Measurements from ENCODE around the gene ZFYVE28.

The ZFYVE28 gene

DNA sequence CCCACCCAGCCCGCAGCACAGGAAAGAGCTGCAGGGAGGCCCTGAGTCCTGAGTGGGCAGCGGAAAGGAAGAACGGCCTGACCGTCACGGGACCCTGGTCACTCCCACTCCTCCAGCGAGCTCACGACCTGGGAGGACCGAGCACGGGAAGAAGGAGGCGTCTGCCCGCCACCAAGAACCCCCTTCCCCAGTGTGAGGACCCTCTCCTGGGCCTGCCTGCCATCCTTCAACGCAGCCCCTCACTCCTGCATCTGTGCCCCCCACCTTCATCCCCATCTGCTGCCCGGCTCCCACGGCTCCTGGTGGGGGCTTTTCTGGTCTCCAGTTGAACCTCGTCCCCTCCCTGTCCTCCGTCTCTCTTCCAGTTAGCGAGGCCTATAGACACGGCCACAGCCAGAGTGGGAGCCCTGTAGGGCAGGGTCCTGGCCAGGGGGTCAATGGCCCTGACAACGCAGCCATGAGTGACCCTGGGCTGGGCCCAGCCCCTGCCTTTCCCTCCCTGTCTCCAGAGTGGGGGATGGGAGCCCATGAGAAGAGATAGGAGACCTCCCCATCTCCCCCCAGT is 115.2 kb downstream of the ZFYVE28 start:
- H3K4me1 Mint-ChIP-seq (ENCODE audit: low read depth), result peaks cover 5% of the 10 kb centered on the region
- no peak overlapping the region for H3K4me3 Mint-ChIP-seq
- H3K27ac Mint-ChIP-seq, result no peak overlapping the region
- peaks cover 9% of the 10 kb centered on the region for H3K36me3 Mint-ChIP-seq
- peaks cover 10% of the 10 kb centered on the region for H3K9me3 Mint-ChIP-seq (ENCODE audit: low read depth)
- H3K27me3 Mint-ChIP-seq, result no peaks in the 10 kb centered on the region

DNA sequence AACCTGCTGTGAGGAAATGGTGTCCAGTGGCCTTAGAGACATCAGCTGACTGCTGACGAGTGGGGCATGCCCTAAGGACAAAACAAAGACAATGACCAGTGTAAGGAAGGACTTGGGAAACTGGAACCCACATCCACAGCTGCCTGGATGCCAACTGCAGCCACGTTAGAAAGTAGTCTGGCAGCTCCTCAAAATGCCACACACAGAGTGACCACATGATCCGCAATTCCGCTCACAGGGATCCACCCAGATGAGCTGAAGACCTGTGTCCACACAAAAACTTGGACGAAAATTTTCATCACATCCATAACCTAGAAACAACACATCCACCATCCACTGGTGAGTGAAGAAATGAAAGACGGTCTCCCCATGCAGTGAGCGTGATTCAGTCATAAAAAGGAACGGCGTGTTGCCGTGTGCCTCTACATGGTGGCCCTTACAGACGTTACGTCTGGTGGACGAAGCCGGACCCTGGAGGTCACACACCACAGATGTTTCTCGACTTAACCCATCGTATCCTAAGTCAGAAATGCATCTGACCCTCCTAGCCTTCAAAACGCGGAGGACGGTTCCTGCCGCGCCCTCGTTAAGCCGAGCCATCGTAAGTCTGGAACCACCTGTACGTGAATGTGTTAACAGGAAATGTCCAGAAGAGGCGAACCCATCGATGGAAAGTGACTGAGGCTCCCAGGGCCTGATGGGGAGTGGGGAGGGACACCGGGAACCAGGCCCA is 115.9 kb downstream of the ZFYVE28 start:
- Mint-ChIP-seq H3K4me3 (no peak overlapping the region), H3K4me1 (ENCODE audit: low read depth) (peaks cover 12% of the 10 kb centered on the region), H3K27me3 (no peaks in the 10 kb centered on the region), H3K36me3 (peaks cover 4% of the 10 kb centered on the region), H3K27ac (no peak overlapping the region), H3K9me3 (ENCODE audit: low read depth) (peaks cover 10% of the 10 kb centered on the region)

DNA sequence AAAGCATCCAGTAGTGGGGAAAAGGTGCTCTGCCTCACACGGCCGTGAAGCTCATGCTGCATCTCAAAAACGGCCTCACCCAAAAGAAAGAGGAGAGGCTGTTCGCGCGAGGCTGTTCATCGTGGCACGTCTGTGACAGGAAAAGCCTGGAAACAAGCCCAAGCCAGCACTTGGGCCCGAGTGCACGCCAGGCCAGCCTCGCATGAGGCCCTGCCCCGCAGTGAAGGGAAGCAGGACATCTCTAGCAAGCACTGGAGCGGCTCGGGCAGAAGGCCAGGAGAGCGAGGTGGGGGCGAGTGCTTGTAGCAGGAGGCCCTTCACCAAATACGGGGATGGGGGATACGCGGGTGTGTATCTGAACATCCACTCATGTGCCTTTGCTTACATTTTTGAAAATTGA is 116.6 kb downstream of the ZFYVE28 start:
- H3K4me3 Mint-ChIP-seq, result no peak overlapping the region
- peaks cover 5% of the 10 kb centered on the region for H3K9me3 Mint-ChIP-seq (ENCODE audit: low read depth)
- H3K27ac Mint-ChIP-seq, result no peak overlapping the region
- no peaks in the 10 kb centered on the region for H3K27me3 Mint-ChIP-seq
- peaks cover 2% of the 10 kb centered on the region for H3K36me3 Mint-ChIP-seq
- peaks cover 17% of the 10 kb centered on the region for H3K4me1 Mint-ChIP-seq (ENCODE audit: low read depth)

DNA sequence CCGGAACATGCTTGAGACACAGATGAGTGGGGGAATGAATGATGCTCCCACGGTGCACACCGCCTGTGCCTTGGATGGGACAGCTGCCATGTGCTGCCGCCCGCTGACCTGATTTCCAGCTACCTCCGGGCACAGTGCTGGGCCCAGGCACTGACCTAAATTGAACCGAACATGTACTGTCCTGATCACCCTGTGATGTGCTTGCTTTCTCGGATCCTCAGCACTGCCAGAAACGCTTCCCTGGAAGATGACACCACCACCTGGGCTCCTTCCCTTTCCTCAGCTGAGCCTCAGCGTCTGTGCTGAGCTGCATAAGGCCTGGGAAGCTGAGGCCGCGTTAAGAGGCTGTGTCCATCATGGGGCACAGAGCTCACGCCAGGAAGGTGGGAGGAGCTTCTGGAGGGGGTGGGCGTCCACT is 117.2 kb downstream of the ZFYVE28 start:
- Mint-ChIP-seq H3K36me3 (no peaks in the 10 kb centered on the region), H3K27ac (no peak overlapping the region), H3K27me3 (no peaks in the 10 kb centered on the region), H3K4me1 (ENCODE audit: low read depth) (peaks cover 20% of the 10 kb centered on the region), H3K9me3 (ENCODE audit: low read depth) (no peaks in the 10 kb centered on the region), H3K4me3 (no peak overlapping the region)

DNA sequence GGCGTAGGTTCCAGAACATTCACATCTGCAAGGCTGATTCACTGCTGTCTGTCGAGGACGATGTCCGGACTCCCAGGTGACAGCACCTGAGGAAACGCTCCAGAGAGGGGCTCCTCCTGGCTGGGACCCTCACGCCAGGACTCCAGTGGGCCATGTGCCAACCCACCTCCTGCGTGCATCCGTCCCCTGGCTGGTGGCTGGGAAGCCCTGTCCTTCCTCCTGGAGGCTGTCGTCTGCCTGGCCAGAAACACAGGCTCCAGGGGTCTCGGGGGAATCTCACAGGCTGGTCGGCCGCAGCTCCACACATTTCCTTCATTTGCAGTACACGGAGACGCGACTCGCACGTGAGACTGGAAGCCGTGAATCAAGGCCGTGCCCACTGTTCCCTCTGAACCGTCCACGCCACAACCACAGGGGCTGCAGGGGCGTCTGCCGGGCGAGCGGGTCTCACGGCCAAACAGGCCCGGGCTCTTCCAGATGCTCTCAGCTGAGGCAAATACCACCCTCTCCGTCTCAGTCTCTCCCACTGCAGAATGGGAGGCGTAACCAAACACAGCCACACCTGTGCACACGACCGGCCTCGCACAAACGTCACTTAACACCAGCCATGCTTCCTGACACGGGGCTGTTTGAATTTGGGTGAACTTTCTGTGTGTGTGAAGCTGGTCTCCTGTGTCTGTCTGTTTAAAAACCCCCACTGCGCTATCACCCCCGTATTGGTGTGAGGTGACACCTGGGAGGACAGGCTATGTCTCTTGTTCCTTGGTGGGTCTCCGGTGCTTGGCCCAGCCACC is 117.8 kb downstream of the ZFYVE28 start:
- Mint-ChIP-seq H3K36me3 (no peaks in the 10 kb centered on the region), H3K27ac (no peak overlapping the region)

DNA sequence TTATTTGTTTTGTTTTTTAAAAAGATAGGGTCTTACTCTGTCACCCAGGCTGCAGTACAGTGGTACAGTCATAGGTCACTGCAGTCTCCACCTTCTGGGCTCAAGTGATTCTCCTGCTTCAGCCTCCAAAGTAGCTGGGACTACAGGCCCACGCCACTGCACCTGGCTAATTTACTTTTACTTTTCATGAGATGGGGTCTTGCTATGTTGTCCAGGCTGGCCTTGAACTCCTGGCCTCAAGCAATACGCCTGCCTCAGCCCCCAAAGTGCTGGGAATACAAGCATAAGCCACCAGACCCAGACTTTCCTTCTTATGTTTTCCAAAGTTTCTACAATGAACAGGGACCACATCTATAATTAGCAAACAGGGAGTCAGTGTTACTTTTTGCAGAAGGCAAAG is 118.7 kb downstream of the ZFYVE28 start:
- Mint-ChIP-seq H3K4me3 (no peak overlapping the region), H3K4me1 (ENCODE audit: low read depth) (peaks cover 34% of the 10 kb centered on the region), H3K9me3 (ENCODE audit: low read depth) (no peaks in the 10 kb centered on the region), H3K27me3 (no peaks in the 10 kb centered on the region), H3K27ac (no peak overlapping the region), H3K36me3 (no peaks in the 10 kb centered on the region)

More for the DNA sequence above, 117.8 kb downstream of the ZFYVE28 start:
- Mint-ChIP-seq H3K4me3 (no peak overlapping the region), H3K9me3 (ENCODE audit: low read depth) (no peaks in the 10 kb centered on the region), H3K4me1 (ENCODE audit: low read depth) (peaks cover 26% of the 10 kb centered on the region), H3K27me3 (no peaks in the 10 kb centered on the region)

DNA sequence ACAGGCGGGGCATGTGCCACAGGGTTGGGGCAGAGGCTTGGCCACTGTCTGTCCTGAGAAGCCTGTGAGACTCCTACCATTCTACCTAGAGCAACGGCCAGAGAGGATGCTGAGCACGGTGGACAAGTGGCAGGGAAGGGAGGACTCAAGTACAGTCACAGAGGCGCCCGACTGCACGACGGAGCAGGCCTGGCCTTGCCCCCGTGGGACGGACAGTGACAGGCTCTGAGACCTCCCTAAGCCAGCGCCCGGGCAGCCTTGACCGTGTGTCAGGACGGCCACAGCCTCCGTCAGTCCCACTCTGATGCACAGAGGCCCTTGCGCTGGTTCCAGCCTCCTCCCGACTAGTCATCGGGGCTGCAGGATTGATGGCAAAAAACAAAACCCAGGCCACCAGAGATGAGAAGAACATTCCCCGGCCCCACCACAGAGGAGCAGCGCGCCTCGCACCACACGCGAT is 119.9 kb downstream of the ZFYVE28 start:
- H3K36me3 Mint-ChIP-seq, result peaks cover 2% of the 10 kb centered on the region

DNA sequence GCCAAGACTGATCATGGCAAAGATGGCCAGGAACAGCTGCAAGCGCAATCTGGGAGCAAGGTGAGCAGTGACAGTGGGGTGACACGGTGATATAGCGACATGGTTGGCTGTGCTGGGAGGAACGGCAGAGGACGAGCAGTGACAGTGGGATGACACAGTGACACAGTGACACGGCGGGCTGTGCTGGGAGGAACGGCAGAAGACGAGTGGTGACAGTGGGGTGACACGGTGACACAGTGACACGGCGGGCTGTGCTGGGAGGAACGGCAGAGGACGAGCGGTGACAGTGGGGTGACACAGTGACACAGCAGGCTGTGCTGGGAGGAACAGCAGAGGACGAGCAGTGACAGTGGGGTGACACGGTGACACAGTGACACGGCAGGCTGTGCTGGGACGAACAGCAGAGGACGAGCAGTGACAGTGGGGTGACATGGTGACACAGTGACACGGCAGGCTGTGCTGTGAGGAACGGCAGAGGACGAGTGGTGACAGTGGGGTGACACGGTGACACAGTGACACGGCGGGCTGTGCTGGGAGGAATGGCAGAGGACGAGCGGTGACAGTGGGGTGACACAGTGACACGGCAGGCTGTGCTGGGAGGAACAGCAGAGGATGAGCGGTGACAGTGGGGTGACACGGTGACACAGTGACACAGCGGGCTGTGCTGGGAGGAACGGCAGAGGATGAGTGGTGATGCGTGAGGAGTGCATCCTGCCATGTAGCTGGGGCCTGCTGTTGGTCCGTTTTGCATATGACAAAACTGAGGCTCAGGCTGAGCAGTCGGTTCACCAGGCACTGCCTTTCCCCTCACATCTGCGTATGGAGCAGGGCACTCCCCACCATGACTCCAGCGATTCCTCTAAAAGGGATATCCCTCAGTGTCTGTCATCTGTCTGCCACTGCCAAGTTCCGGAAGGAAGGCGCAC is 120.6 kb downstream of the ZFYVE28 start:
- Mint-ChIP-seq H3K9me3 (ENCODE audit: low read depth) (no peaks in the 10 kb centered on the region), H3K4me1 (ENCODE audit: low read depth) (peaks cover 45% of the 10 kb centered on the region), H3K36me3 (peaks cover 2% of the 10 kb centered on the region), H3K4me3 (peak overlapping the region; percentile 58), H3K27ac (peak overlapping the region; percentile 37), H3K27me3 (no peaks in the 10 kb centered on the region)

More for the DNA sequence above, 119.9 kb downstream of the ZFYVE28 start:
- H3K4me3 Mint-ChIP-seq, result no peak overlapping the region
- no peaks in the 10 kb centered on the region for H3K27me3 Mint-ChIP-seq
- peaks cover 41% of the 10 kb centered on the region for H3K4me1 Mint-ChIP-seq (ENCODE audit: low read depth)
- no peak overlapping the region for H3K27ac Mint-ChIP-seq
- H3K9me3 Mint-ChIP-seq (ENCODE audit: low read depth), result no peaks in the 10 kb centered on the region

DNA sequence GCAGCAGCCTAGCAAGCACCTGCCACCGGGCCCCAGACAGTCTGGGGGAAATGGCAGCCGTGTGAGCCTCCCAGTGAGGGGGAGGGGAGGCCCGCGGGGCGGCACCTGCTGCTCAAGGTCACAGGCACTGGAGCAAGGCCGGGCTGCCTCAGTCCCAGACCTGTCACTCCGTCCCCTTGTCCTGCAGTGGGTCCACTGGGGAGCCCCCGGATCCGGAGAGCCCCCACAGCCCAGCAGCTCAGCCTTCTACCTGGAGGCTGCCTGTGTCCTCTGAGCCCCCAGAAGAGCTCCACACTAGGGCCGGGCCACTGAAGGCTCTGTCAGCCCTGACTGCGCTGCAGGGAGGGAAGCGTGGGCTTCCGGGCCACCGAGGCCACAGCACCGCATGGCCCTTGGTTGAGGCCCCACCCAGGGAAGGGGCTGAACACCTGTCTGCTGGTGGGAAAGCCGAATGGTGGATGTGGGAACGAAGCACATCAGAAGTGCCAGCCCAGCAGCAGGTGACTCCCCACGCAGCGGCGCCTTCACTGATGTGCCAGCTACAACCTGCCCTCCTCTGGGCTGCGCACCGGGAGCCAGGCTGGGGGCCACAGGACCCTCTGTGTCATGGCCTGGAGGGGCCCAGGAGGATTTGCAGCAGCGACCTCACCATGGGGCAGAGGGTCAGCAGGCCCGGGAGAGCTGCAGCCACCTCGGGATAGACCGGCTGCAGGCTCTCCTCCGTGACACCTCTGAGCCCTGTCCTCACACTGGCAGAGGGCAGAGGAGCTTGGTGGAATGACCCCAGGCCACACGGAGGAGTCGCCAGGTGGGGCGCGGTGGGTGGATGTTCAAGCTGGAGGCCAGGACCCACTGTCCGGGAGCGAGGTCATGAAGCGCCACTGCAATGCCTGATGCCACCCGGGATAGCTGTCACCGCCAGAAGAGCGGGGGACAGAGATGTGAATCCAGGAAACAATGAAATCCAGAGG is 121.5 kb downstream of the ZFYVE28 start:
- H3K9me3 Mint-ChIP-seq (ENCODE audit: low read depth), result no peaks in the 10 kb centered on the region

DNA sequence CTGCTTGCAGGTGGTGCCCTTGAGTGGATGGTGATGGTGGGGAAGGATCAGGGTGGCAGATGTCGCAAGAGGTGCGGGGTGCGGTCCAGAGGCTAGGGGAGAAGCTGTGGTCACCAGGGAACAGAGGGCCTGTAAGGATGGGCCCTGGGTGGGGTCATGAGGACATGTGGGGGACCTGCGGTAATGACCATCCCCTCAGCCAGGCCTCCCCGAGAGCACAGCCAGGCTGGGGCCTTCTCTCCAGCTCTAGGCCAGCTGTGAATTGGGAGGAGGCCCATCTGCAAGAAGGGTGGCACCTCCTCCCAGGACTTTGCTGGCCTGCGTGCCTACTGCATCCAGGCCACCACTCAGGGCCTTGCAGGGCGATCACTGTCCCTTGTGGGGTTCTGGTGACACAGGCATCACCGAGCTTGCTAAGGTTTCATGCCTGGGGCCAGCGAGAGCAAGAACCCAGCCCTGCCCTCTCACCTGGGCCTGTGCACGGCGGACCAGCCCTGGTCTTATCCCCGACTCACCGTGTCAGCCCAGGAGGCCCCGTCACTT is 122.5 kb downstream of the ZFYVE28 start:
- Mint-ChIP-seq H3K27ac (peak overlapping the region; percentile 54), H3K27me3 (no peaks in the 10 kb centered on the region), H3K36me3 (peaks cover 2% of the 10 kb centered on the region), H3K4me3 (no peak overlapping the region), H3K9me3 (ENCODE audit: low read depth) (no peaks in the 10 kb centered on the region), H3K4me1 (ENCODE audit: low read depth) (peaks cover 60% of the 10 kb centered on the region)

More for the DNA sequence above, 121.5 kb downstream of the ZFYVE28 start:
- H3K27ac Mint-ChIP-seq, result no peak overlapping the region
- H3K27me3 Mint-ChIP-seq, result no peaks in the 10 kb centered on the region
- peaks cover 53% of the 10 kb centered on the region for H3K4me1 Mint-ChIP-seq (ENCODE audit: low read depth)
- peaks cover 2% of the 10 kb centered on the region for H3K36me3 Mint-ChIP-seq
- peak overlapping the region; percentile 58 for H3K4me3 Mint-ChIP-seq

DNA sequence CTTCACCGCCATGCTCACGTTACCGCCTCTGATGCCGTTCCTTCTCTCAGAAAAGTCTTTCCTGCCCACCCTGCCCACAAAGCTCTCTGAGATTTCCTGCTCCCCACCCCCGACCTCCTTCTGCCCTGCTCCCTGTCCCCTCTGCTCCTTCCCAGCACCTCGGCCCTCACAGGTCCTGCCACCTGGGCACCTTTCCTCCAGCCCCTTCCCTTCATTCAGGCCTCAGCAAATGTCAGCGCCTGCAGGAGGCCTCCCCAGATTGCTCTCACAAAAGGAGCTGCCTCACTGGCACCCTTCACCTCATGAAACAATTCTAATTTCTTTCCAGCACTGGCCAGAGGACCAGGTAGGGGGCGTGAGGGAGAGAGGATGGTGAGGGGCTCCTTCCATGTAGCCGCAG is 122.9 kb downstream of the ZFYVE28 start:
- peak overlapping the region; percentile 54 for H3K27ac Mint-ChIP-seq
- peak overlapping the region; percentile 42 for H3K4me3 Mint-ChIP-seq
- peaks cover 2% of the 10 kb centered on the region for H3K36me3 Mint-ChIP-seq
- no peaks in the 10 kb centered on the region for H3K9me3 Mint-ChIP-seq (ENCODE audit: low read depth)
- H3K27me3 Mint-ChIP-seq, result no peaks in the 10 kb centered on the region
- peaks cover 64% of the 10 kb centered on the region for H3K4me1 Mint-ChIP-seq (ENCODE audit: low read depth)

DNA sequence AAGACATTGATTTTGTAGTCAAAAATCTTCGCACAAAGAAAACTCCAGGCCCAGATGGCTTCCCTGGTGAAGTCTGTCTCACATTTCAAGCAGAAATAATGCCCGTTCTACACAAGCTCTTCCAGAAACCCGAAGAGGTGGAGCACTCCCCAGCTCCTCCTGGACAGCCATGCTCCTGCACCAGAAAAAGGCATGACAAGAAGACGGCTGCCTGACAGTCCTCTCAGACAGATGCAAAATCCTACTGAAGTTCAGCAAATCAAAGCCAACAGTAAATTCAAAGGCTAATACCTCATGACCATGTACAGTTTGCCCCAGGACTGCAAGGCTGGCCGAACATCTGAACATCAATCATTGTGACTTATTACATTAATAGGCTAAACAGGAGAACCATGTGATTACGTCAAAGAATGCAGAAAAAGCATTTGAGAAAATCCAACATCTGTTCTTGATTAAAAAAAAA is 125.8 kb downstream of the ZFYVE28 start:
- peaks cover 2% of the 10 kb centered on the region for H3K36me3 Mint-ChIP-seq
- no peak overlapping the region for H3K27ac Mint-ChIP-seq
- peaks cover 63% of the 10 kb centered on the region for H3K4me1 Mint-ChIP-seq (ENCODE audit: low read depth)
- H3K4me3 Mint-ChIP-seq, result peak overlapping the region; percentile 49
- no peaks in the 10 kb centered on the region for H3K27me3 Mint-ChIP-seq
- no peaks in the 10 kb centered on the region for H3K9me3 Mint-ChIP-seq (ENCODE audit: low read depth)
